Suprapubic skin (tissue), 4 donors: Measurements from ENCODE around the gene TEX261. TPM values are rescaled to one million over a fixed set of nuclear protein-coding genes. Genes with fewer than 3 reads are reported as not detected.

Experiments used
- DNase-seq, 2 donors: peaks; one replicate each; pipeline ENCODE4 v3.0.0-alpha.2; 2019; ENCODE audit warnings: low spot score in 2 of 2
- H3K27ac ChIP-seq: fragments of 200-600 bp; sonication (generic); one replicate; pipeline ENCODE4 v1.5.1; 2019
- H3K27me3 ChIP-seq: fragments of 200-600 bp; sonication (generic); one replicate; pipeline ENCODE4 v1.5.1; 2019
- H3K36me3 ChIP-seq: fragments of 200-600 bp; sonication (generic); one replicate; pipeline ENCODE4 v1.5.1; 2019
- H3K4me1 ChIP-seq: fragments of 200-600 bp; sonication (generic); one replicate; pipeline ENCODE4 v1.5.1; 2019
- H3K4me3 ChIP-seq: fragments of 200-600 bp; sonication (generic); one replicate; pipeline ENCODE4 v1.5.1; 2019; ENCODE audit warnings: mild to moderate bottlenecking
- H3K9me3 ChIP-seq: fragments of 200-600 bp; sonication (generic); one replicate; pipeline ENCODE4 v1.5.1; 2019
- CTCF ChIP-seq, 2 donors: fragments of 200-600 bp in 1 of 2; fragments of 450-650 bp in 1 of 2; sonication (generic) in 1 of 2; IDR thresholded peaks; one replicate each; pipeline ENCODE4 v1.5.1; 2016 to 2019; ENCODE audit warnings: antibody characterized with exemption in 2 of 2, mild to moderate bottlenecking in 1 of 2, moderate library complexity in 1 of 2
- EP300 ChIP-seq: sonication (generic); formaldehyde crosslinking; IDR thresholded peaks from one replicate; pipeline ENCODE4 v1.6.1; 2017; ENCODE audit warnings: antibody characterized with exemption
- POLR2A ChIP-seq, 2 donors: fragments of 450-650 bp; IDR thresholded peaks; one replicate each; pipeline ENCODE4 v1.6.1; 2017; ENCODE audit warnings: antibody characterized with exemption in 2 of 2, mild to moderate bottlenecking in 2 of 2, moderate library complexity in 2 of 2
- POLR2AphosphoS5 ChIP-seq, 3 donors: sonication (generic); formaldehyde crosslinking; IDR thresholded peaks; one replicate each; pipeline ENCODE4 v1.6.1; 2017; ENCODE audit warnings: antibody characterized with exemption in 3 of 3
- WGBS: methylation state at CpG from one replicate; pipeline ENCODE4 v1.1.5; 2018; 5-methylcytosine and 5-hydroxymethylcytosine counted together
- total RNA-seq, 4 donors: library from RNA; depleted of rRNA; stranded (reverse); fragments of >200 nt; gene quantifications; one replicate each; pipeline ENCODE4 v1.1.0, GENCODE V29; 2016

Gene TEX261
- total RNA-seq, 4 donors from 2014 or later, result 19.7 to 31.0 (median 26.8) TPM

GRCh38 chr2:70947556-70948184 is 47.0 kb downstream of the TEX261 start:
- Histone ChIP-seq H3K4me1 (peaks cover 7% of the 10 kb centered on the region), H3K27ac (no peak overlapping the region), H3K36me3 (no peaks in the 10 kb centered on the region), H3K4me3 (peak overlapping the region; percentile 33), H3K27me3 (peaks cover 9% of the 10 kb centered on the region), H3K9me3 (no peaks in the 10 kb centered on the region)
- WGBS, result 56% methylated on average over 5 of the region's 11 CpGs
- no peak for DNase-seq
- TF ChIP-seq EP300 (no peak), POLR2A (IDR thresholded peaks at IDR 0.05) (no peak), POLR2AphosphoS5 (IDR thresholded peaks at IDR 0.05) (no peak)

GRCh38 chr2:70946832-70947442 is 47.7 kb downstream of the TEX261 start:
- H3K27ac ChIP-seq, result no peak overlapping the region
- WGBS, result 24% methylated on average over 8 of the region's 8 CpGs
- no peaks in the 10 kb centered on the region for H3K36me3 ChIP-seq
- DNase-seq, result peak; percentile 47 to 50
- H3K27me3 ChIP-seq, result peaks cover 9% of the 10 kb centered on the region
- TF ChIP-seq EP300 (no peak), CTCF (IDR thresholded peaks at IDR 0.05) (peak; percentile 53 to 76)
- no peaks in the 10 kb centered on the region for H3K9me3 ChIP-seq
- H3K4me1 ChIP-seq, result peaks cover 7% of the 10 kb centered on the region
- H3K4me3 ChIP-seq, result no peak overlapping the region

- Histone ChIP-seq H3K27me3 (peaks cover 9% of the 10 kb centered on the region), H3K4me1 (peaks cover 7% of the 10 kb centered on the region), H3K4me3 (no peak overlapping the region), H3K9me3 (no peaks in the 10 kb centered on the region), H3K36me3 (no peaks in the 10 kb centered on the region), H3K27ac (no peak overlapping the region)
- no peak for TF ChIP-seq POLR2A (IDR thresholded peaks at IDR 0.05)
- no peak for TF ChIP-seq POLR2AphosphoS5 (IDR thresholded peaks at IDR 0.05)
- no peak for TF ChIP-seq EP300
- TF ChIP-seq CTCF (IDR thresholded peaks at IDR 0.05), result no peak
- DNase-seq, result peak; percentile 35 to 69
- 78% methylated on average over 4 of the region's 4 CpGs for WGBS
These were observed 50.5 kb downstream of the TEX261 start for GRCh38 chr2:70944111-70944690.

GRCh38 chr2:70943205-70943871 is 51.3 kb downstream of the TEX261 start:
- TF ChIP-seq POLR2A (IDR thresholded peaks at IDR 0.05), result no peak
- no peak for TF ChIP-seq EP300
- TF ChIP-seq CTCF (IDR thresholded peaks at IDR 0.05), result no peak
- no peaks in the 10 kb centered on the region for H3K36me3 ChIP-seq
- 81% methylated on average over 9 of the region's 11 CpGs for WGBS
- peaks cover 16% of the 10 kb centered on the region for H3K27me3 ChIP-seq
- H3K27ac ChIP-seq, result no peak overlapping the region
- DNase-seq, result peak; percentile 48 to 69
- H3K4me3 ChIP-seq, result no peak overlapping the region
- peaks cover 4% of the 10 kb centered on the region for H3K4me1 ChIP-seq
- H3K9me3 ChIP-seq, result no peaks in the 10 kb centered on the region

- no peak overlapping the region for H3K4me3 ChIP-seq
- H3K4me1 ChIP-seq, result no peaks in the 10 kb centered on the region
- no peak overlapping the region for H3K27ac ChIP-seq
- no peaks in the 10 kb centered on the region for H3K36me3 ChIP-seq
- H3K9me3 ChIP-seq, result no peaks in the 10 kb centered on the region
- 61% methylated on average over 6 of the region's 6 CpGs for whole genome bisulfite sequencing
- no peak for TF ChIP-seq CTCF (IDR thresholded peaks at IDR 0.05)
- TF ChIP-seq EP300, result no peak
- TF ChIP-seq POLR2A (IDR thresholded peaks at IDR 0.05), result no peak
- TF ChIP-seq POLR2AphosphoS5 (IDR thresholded peaks at IDR 0.05), result no peak
- DNase-seq, result peak; percentile 26 to 64
- H3K27me3 ChIP-seq, result peaks cover 15% of the 10 kb centered on the region
These were observed 52.1 kb downstream of the TEX261 start for GRCh38 chr2:70942396-70943204.
